K562 (cell line): ENCODE results near the gene ZNF460. TPM values are rescaled to one million over a fixed set of nuclear protein-coding genes. Genes with fewer than 3 reads are reported as not detected.

ENCODE experiments used
- ELF4 ChIP-seq: fragments of 450-650 bp; formaldehyde crosslinking; IDR thresholded peaks from 2 replicates; pipeline ENCODE4 v1.4.0; 2022; ENCODE audit warnings: missing genetic modification characterization
- FIP1L1 ChIP-seq: fragments of 200-400 bp; formaldehyde crosslinking; IDR thresholded peaks from 2 replicates; pipeline ENCODE4 v1.6.1; 2018; ENCODE audit warnings: mild to moderate bottlenecking, low read depth, low read length; ENCODE audit not compliant: poor library complexity, severe bottlenecking
- GABPB1 ChIP-seq: sonication (generic); formaldehyde crosslinking; IDR thresholded peaks from 2 replicates; pipeline ENCODE4 v1.8.0; 2022; ENCODE audit warnings: mild to moderate bottlenecking, missing genetic modification reagents
- HDAC1 ChIP-seq, 2 experiments: fragments of 450-650 bp; IDR thresholded peaks; 2 replicates each; pipeline ENCODE4 v1.6.1; 2016 to 2017; ENCODE audit warnings: inconsistent platforms in 1 of 2, mild to moderate bottlenecking in 1 of 2, moderate library complexity in 1 of 2
- HNRNPL ChIP-seq: fragments of 200-400 bp; formaldehyde crosslinking; IDR thresholded peaks from 2 replicates; pipeline ENCODE4 v1.6.1; 2017; ENCODE audit warnings: low read depth, mild to moderate bottlenecking, low read length
- KLF16 ChIP-seq: IDR thresholded peaks from 2 replicates; pipeline ENCODE4 v1.6.1; 2016; ENCODE audit warnings: antibody characterized with exemption
- MCM2 ChIP-seq: fragments of 450-650 bp; IDR thresholded peaks from 2 replicates; pipeline ENCODE4 v1.6.1; 2017; ENCODE audit warnings: low read depth, mild to moderate bottlenecking
- MCM3 ChIP-seq: fragments of 450-650 bp; IDR thresholded peaks from 2 replicates; pipeline ENCODE4 v1.6.1; 2016
- MCM5 ChIP-seq: fragments of 450-650 bp; IDR thresholded peaks from 2 replicates; pipeline ENCODE4 v1.6.1; 2016; ENCODE audit warnings: low read depth
- MCM7 ChIP-seq, 2 experiments: fragments of 450-650 bp; IDR thresholded peaks; 2 replicates each; pipeline ENCODE4 v1.6.1; 2016 to 2018
- MEIS2 ChIP-seq: fragments of 450-650 bp; IDR thresholded peaks from 2 replicates; pipeline ENCODE4 v1.6.1; 2014; ENCODE audit warnings: mild to moderate bottlenecking; ENCODE audit not compliant: partially characterized antibody
- MYBL2 ChIP-seq, 2 experiments: fragments of 450-650 bp in 1 of 2; sonication (generic) in 1 of 2; formaldehyde crosslinking in 1 of 2; IDR thresholded peaks; 2 replicates each; pipeline versions ENCODE4 v1.6.1 to v1.8.1; 2017 to 2022; ENCODE audit warnings: borderline replicate concordance in 1 of 2, inconsistent platforms in 1 of 2, low read depth in 1 of 2, mild to moderate bottlenecking in 1 of 2, missing genetic modification reagents in 1 of 2, moderate library complexity in 1 of 2
- NR3C1 ChIP-seq: sonication (generic); formaldehyde crosslinking; IDR thresholded peaks from 2 replicates; pipeline ENCODE4 v1.8.1; 2022; ENCODE audit warnings: missing genetic modification reagents
- RAD21 ChIP-seq, 2 experiments: fragments of 250-450 bp in 1 of 2; fragments of 450-650 bp in 1 of 2; sonication (Bioruptor Pico) in 1 of 2; formaldehyde crosslinking in 1 of 2; IDR thresholded peaks in 1 of 2; conservative IDR thresholded peaks in 1 of 2; 2 replicates each; pipeline versions ENCODE4 v1.4.0 to v1.8.0; 2020 to 2022; ENCODE audit warnings: mild to moderate bottlenecking in 2 of 2, moderate library complexity in 1 of 2
- RBFOX2 ChIP-seq: fragments of 200-400 bp; formaldehyde crosslinking; IDR thresholded peaks from 2 replicates; pipeline ENCODE4 v1.6.1; 2017; ENCODE audit warnings: low read depth, mild to moderate bottlenecking, low read length, moderate library complexity
- SUPT5H ChIP-seq: fragments of 450-650 bp; IDR thresholded peaks from 2 replicates; pipeline ENCODE4 v1.6.1; 2016
- THAP7 ChIP-seq: fragments of 250-450 bp; sonication (Bioruptor Pico); IDR thresholded peaks from 2 replicates; pipeline ENCODE4 v1.5.0; 2021
- ZNF212 ChIP-seq: fragments of 450-650 bp; formaldehyde crosslinking; IDR thresholded peaks from 2 replicates; pipeline ENCODE4 v1.4.0; 2020; ENCODE audit warnings: mild to moderate bottlenecking
- ZNF318 ChIP-seq, 2 experiments: fragments of 450-650 bp; IDR thresholded peaks; 2 replicates each; pipeline ENCODE4 v1.6.1; 2016; ENCODE audit warnings: mild to moderate bottlenecking in 2 of 2, borderline replicate concordance in 1 of 2, low read depth in 1 of 2, moderate library complexity in 1 of 2
- ZZZ3 ChIP-seq: fragments of 450-650 bp; IDR thresholded peaks from 2 replicates; pipeline ENCODE4 v1.6.1; 2016; ENCODE audit warnings: antibody characterized with exemption, mild to moderate bottlenecking, moderate library complexity
- polyA plus RNA-seq, 8 experiments: library from polyadenylated mRNA; depleted of rRNA in 4 of 8; stranded (reverse) in 5 of 8; unstranded in 3 of 8; fragments of >200 nt; fragmentation: Nextera tagmentation in 2 of 8; fragmentation: Illumina TruSeq in 1 of 8; extraction: Ambion mirVana in 2 of 8; extraction: Trizol in 1 of 8; gene quantifications; 2 replicates each; pipeline versions ENCODE4 v1.2.1 to v1.2.3, GENCODE V29; 2011 to 2014; ENCODE audit warnings: inconsistent platforms in 1 of 8, missing spikeins in 1 of 8
- total RNA-seq, 7 experiments: library from RNA; depleted of rRNA in 6 of 7; stranded (reverse); fragments of >200 nt in 6 of 7; fragmentation: Illumina TruSeq in 2 of 7; extraction: Trizol in 2 of 7; gene quantifications; 2 replicates each; pipeline versions ENCODE4 v1.2.1 to v1.2.3, GENCODE V29; 2011 to 2021; ENCODE audit warnings: low replicate concordance in 1 of 7

ZNF460 gene
- total and polyA plus RNA-seq, 9 of the 15 experiments (the other 6 are each of a cell fraction or from before 2014, with no cell fraction given): 0.45 to 36.2 (median 16.6) TPM

- TF ChIP-seq MYBL2 (IDR thresholded peaks at IDR 0.05; ENCODE audit: low read depth) (no peak), MYBL2 (CRISPR knock-in tag; IDR thresholded peaks at IDR 0.05; ENCODE audit: borderline replicate concordance) (no peak), HDAC1 (IDR thresholded peaks at IDR 0.05) (no peak), GABPB1 (CRISPR knock-in tag) (peak; percentile 95), ZZZ3 (peak; percentile 87), NR3C1 (CRISPR knock-in tag) (no peak), MCM5 (no peak), MCM3 (no peak), KLF16 (no peak), SUPT5H (peak; percentile 81), THAP7 (CRISPR knock-in tag) (no peak), RBFOX2 (peak; percentile 92), ZNF318 (IDR thresholded peaks at IDR 0.05; ENCODE audit: borderline replicate concordance in 1 of 2, low read depth in 1 of 2) (no peak), RAD21 (CRISPR knock-in tag; conservative IDR thresholded peaks at IDR 0.05 in 1 of 2, IDR thresholded peaks at IDR 0.05 in 1 of 2) (no peak), HNRNPL (no peak), ELF4 (no peak), MCM7 (IDR thresholded peaks at IDR 0.05) (no peak), FIP1L1 (peak; percentile 50), MEIS2 (no peak), MCM2 (no peak), ZNF212 (CRISPR knock-in tag) (no peak)
Observed at GRCh38 chr19:57320180-57321084, 40.1 kb downstream of the ZNF460 start, which contains the start of gene ZNF543 (continued).
